SKM-1 (cell line): ENCODE results near the gene WWP2.
"Not testable (repeated sequence)": the region's sequence is repeated elsewhere in the genome, so short reads cannot be mapped to it uniquely, and the experiment has no call there.

ENCODE experiments used
- DNase-seq: peaks from one replicate; lab custom pipeline; 2025; ENCODE audit not compliant: unreplicated experiment; lab: John Stamatoyannopoulos, UW

The WWP2 gene

DNA sequence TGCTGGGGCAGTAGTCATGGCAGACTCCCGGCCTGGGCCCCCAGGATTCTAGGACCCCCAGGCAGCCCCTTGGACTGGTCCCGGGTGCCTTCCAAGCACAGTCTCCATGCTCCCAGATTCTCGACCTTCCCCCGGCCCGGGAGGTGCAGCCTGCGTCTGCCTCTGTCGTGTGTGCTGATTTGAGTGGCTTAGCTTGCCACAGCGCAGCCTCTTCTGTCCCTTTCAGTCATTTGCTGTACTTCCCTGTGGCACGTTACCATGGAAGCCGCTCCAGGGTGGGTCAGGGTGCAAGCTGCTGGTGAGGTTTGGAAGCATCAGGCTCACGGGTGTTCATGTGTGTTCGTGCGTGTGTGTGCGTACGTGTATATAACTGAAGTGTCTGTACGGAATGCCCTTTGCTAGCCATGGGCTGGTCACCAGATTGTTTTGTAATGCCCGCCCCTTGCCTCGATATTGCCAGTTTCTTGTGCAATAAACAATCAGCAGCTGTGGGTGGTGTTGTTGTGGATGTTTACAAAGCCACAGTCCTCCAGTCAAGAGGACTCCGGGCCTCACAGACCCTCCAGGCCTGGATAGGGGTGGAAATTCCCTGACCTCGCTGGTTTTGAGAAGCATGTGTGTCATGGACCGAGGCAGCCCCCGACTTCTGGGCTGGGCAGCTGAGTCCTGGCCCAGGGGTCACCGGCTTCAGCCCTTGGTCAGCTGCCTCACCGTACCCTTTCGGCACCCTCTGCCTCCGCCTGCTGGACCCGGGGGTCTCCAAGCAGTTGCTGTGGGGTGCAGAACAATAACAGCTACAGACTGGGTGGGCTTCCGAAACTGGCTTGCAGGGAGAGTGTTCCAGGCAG, 179.3 kb downstream of the WWP2 start:
- no peak for DNase-seq

GRCh38 chr16:69942099-69942491, 180.0 kb downstream of the WWP2 start:
- DNase-seq = no peak

DNA sequence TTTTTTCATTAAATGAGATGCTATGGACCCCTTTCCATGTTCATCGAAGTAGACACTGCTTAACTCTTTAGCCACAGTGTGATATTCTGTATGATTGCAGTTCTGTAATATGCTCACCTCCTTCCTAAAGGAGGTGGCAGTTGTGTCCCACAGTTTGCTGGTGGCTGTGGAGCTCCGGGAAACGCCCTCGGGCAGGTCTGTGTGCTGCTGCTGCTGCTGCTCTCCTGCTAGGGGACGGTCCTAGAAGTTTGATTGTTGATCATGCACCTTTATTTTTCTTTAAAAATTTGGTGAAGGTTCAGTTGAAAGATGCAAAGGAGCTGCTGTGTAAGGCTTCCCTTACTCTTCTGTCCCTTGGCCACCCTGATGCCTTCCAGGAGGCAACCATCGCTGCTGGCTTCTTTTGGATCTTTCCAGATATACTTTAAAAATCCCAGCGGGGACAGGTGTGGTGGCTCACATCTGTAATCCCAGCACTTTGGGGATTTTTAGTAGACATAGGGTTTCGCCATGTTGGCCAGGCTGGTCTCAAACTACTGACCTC, 180.6 kb downstream of the WWP2 start:
- DNase-seq = no peak

DNA sequence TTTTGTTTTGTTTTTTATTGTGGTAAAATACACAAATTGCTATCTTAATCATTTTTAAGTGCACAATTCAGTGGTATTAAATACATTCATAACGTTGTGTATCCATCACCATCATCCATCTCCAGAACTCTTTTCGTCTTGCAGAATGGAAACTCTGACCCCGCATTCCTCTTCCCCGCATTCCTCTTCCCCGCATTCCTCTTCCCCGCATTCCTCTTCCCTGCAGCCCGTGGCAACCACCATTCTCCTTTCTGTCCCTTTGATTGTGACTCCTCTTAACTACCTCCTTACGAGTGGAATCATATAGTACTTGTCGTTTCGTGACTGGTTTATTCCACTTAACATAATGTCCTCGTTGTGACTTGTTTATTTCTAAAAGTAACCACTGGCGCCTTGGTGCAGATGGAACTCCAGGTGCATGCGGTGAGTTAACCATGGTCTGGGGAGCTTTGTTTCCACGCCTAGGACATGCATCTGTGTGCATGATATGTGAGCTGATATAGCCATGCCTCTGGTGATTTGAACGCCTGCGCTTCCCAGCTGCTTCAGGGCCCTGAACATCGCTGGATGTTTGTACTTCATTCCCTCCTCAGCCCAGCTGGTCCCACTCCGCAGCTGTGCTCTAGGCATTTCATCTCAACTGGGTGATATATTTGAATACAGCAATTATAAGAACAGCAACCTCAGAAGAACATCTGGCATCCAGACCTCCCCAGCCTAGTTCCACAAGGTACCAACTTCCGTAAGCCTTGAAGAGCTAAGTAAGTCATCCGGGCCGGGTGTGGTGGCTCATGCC, 181.3 kb downstream of the WWP2 start:
- DNase-seq = not testable (repeated sequence)

DNA sequence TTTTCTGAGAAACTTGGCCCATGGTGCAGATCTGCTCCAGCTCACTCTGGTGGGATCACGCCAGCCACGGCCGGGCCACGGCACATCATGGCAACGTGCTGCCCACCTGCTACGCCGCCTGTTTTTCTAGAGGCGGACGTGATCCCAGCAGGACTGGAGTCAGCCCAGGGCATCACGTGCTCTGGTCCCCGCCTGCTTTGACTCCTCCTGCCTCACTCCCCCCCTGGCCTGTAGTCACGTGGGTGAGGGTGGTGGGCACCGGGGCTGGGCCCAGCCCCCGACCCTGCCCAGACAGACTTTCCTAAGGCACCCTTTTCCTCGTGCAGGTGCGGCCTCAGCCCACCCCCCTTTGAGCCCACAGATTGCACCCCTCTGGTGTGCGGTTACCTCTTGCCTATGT, 188.3 kb downstream of the WWP2 start:
- DNase-seq = not testable (repeated sequence)

DNA sequence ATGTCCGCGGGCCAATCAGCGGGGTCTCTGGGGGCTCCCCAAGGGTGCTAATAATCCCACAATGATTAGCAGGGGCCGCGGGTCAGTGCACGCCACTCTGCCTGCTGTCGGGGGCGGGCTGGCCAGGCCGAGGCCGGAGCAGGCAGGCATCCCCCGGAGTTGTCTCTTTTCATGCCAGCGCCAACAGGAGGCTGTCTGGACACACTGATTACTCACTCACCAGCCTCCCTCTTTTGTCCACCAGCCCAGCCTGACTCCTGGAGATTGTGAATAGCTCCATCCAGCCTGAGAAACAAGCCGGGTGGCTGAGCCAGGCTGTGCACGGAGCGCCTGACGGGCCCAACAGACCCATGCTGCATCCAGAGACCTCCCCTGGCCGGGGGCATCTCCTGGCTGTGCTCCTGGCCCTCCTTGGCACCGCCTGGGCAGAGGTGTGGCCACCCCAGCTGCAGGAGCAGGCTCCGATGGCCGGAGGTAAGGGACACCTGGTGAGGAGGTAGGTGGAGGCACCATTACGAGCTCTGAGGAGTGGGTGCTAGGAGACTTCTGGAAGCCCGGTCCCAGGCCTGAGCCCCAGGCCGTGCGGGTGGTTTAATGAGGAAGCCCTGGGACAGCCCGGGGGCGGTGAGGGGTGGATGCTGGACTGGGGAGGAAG, 189.0 kb downstream of the WWP2 start, which contains the start of gene CLEC18A:
Gene CLEC18A (plus strand): TSS at position 318 of the 655 bp plus-strand sequence. CDS start 33 bp downstream, at position 351.
- not testable (repeated sequence) for DNase-seq

DNA sequence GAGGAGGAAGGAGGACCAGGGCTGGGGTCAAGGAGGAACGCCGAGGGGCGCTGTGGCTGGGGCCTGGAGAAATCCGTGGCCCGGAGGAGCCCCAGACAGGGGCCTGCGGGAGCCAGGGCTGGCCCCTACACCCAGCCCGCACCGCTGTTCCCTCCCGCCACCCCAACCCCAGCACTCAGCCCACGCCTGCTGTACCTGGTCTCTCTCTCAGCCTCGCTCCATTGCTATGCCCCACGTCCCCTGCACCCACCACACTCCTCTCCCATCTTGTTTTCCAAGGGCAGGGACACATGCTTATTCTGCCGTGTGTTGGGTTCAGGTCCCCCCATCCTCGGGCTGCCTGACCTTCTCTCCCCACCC, 189.5 kb downstream of the WWP2 start:
- not testable (repeated sequence) for DNase-seq

DNA sequence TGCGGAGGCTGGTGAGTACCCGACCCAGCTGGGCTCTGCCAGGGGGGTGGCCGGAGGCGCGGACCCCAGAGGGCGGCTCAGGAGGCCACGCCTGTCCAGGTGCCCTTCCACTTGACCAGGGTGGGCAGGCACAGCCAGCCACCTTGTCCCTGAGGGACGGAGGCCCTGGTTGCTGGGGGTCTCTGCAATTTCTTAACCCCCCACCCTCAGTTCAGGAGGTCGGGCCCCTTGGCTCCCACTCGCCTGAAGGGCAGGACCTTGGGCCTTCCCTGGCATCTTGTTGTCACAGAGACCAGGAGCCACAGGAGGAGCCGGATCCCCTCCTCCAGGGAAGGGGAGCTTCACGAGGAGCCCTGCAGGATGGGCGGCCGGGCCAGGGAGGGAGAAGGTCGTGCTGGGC, 190.0 kb downstream of the WWP2 start:
- not testable (repeated sequence) for DNase-seq

DNA sequence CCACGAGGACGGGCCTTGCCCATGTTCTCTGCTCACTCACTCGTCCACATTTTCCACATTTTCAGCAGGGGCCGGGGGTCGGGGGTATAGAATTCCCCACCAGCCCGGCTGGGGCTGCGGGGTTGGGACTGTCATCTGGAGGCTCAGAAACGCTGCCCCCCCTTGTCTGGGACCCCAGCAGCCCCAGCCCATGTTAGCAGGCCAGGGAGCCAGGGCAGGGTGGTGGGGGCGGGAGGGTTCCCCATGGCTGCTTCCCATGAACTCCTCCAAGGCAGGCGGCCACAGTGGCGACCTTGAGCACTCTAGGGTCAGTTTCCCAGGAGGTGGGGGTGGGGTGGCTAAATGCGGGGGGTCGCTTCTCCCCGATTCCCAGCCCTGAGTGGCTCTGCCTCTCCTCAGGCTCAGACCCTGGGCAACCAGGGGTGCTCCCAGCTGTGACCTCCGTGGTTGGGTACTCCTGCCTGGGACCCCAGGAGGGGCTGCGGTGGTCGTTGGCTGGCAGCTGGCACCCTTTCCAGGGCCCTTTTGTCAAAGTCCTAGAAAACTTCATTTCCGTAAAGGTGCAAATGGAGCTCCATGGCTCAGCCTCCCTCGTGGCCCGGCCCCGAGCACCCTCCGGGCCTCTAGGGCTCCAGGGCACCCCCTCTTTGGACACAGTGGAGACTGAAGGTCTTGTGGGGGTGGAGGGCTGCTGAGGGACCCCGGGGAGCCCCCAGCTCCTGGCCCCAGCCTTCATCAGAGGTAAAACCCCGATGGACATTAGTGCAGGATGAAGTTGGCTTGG, 190.6 kb downstream of the WWP2 start:
- not testable (repeated sequence) for DNase-seq

DNA sequence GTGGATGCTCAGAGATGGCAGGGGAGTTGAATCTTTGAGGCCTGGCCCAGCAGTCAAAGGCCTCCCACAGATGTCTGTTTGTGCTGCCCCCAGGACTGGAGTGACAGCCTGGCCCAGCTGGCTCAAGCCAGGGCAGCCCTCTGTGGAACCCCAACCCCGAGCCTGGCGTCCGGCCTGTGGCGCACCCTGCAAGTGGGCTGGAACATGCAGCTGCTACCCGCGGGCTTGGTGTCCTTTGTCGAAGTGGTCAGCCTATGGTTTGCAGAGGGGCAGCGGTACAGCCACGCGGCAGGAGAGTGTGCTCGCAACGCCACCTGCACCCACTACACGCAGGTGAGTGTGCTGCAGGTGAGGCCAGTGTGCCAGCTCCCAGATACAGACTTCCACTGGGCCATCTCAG, 192.1 kb downstream of the WWP2 start:
- not testable (repeated sequence) for DNase-seq

DNA sequence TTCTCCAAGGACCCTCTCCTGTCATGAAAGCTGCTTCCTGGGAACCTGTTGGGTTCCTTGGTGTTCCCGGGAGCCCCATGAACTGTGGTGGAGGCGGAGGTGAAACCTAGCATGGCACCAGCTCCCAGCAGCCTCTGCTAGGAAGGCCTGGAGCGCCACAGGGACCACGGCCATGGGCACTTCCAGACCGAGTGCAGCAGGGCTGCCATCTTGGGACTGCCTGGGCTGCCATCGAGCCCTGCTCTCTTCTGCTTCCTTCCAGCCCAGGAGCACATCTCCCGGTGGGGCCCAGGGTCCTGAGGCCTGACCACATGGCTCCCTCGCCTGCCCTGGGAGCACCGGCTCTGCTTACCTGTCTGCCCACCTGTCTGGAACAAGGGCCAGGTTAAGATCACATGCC, 201.2 kb downstream of the WWP2 start:
- not testable (repeated sequence) for DNase-seq

DNA sequence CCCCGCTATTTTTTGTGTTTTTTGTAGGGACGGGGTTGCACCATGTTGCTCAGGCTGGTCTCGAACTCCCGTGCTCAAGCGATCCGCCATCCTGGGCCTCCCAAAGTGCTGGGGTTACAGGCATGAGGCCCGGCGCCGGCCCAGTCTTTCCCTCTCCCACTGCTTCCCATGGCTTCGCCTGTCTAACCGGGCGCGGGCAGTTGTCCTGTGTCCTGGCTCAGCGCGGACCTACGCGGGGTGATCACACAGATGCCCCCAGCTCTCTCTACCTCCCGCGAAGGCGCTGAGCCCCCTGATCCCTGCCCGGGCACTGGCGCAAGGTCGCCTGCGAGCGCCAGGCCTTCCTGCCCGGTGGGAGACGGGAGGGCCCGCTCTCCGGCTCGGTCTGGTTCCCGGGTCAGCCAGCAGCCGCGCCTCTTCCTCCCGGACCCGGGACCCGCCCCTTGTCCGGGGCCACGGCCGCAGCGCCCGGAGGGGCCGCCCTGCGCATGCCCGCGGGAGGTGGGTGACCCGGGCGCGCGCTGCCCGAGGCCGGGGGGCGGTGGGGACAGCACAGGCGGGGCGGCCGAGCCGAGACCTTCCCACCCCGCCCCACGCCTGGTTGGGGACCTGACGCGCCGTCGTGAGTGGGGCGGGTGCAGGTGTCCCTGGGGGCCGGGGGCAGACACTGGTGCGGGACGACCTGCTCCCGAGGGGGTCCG, 203.0 kb downstream of the WWP2 start:
- not testable (repeated sequence) for DNase-seq

GRCh38 chr16:69965661-69966054, 203.5 kb downstream of the WWP2 start:
- DNase-seq = not testable (repeated sequence)

DNA sequence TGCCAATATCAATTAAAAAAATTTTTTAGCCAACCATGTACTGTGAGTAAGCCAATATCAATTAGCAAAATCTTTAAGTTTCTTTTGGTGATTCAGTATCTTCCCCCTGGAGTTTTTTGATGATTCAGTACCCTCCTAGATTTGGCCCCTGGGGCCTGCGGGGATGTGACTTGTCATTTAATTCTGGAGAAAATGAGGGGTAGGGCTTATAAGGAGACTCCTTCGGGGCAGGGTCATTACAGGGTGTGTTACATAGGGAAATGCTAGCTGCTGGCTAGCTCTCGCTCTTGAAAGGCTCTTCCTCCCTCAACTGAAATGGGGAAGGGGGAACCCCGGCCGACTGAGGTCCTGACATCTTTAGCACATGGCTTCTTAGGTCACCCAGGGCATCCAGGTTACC, 205.6 kb downstream of the WWP2 start:
- DNase-seq = not testable (repeated sequence)

DNA sequence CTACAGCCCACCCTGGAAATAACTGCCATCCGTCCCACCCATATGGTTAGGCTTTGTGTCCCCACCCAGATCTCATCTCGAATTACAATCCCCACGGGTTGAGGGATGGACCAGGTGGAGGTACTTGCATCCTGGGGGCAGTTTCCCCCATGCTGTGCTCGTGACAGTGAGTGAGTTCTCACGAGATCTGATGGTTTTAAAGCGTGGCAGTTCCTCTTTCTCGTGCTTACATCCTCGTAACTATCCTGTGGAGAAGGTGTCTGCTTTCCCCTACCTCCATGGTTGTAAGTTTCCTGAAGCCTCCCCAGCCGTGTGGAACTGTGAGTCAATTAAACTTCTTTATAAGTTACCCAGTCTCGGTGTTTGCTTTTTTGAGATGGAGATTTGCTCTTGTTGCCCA, 206.0 kb downstream of the WWP2 start:
- not testable (repeated sequence) for DNase-seq

- not testable (repeated sequence) for DNase-seq
Observed at GRCh38 chr16:69969657-69970056, 207.5 kb downstream of the WWP2 start.

DNA sequence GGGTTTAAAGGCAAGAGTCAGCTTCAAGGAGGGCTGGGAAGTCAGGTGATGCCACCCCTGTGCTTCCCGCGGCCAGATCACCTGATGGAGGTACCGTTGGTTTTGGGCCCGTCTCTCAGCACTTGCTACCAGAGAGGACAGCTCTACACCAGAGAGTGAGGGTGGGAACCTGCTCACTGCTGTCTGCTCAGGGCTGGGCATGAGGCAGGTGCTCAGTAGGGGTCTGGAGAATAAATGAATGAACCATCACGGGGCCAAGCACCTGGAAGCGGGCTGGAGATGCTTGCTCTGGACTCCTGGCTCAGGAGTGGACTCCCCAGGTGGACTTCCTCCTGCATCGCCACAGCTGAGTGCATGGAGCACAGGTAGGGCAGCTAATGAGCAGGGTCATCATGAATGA, 210.0 kb downstream of the WWP2 start:
- DNase-seq = not testable (repeated sequence)

DNA sequence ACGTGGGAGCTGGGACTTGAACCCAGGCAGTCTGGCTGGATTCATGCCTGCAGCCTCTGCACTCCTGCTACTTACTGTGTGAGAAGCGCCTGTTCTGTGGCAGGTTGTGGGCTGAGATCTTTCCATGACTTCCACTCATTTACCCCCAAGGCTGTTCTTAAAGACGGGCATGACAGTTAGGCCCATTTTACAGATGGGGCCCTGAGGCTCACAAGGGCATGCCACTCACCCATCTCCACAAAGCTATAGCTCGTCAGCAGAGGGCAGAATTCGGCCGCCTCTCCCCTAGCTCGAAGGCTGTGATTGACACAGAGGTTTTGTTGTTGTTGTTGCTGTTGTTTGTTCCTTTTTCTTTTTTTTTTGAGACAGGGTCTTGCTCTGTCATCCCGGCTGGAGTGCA, 210.8 kb downstream of the WWP2 start:
- not testable (repeated sequence) for DNase-seq

- DNase-seq = not testable (repeated sequence)
Observed at GRCh38 chr16:69985196-69985595, 223.1 kb downstream of the WWP2 start.
